GM18873 (cell line): ENCODE measurements around the gene SCCPDH.
"Not testable (repeated sequence)": the region's sequence is repeated elsewhere in the genome, so short reads cannot be mapped to it uniquely, and the experiment has no call there.

ENCODE experiments used
- ATAC-seq: cut with Tn5 transposase; IDR thresholded peaks from one replicate; pipeline ENCODE4 v1.9.1; 2021; ENCODE audit warnings: mild to moderate bottlenecking, moderate library complexity, moderate number of reproducible peaks; ENCODE audit not compliant: unreplicated experiment, low FRiP score

Gene SCCPDH

GRCh38 chr1:246797597-246797996, 73.4 kb downstream of the SCCPDH start:
- no peak for ATAC-seq

- ATAC-seq = no peak
Measured at GRCh38 chr1:246798107-246798506, 73.9 kb downstream of the SCCPDH start.

- ATAC-seq = no peak
Measured at GRCh38 chr1:246798606-246799496, 74.6 kb downstream of the SCCPDH start.

- ATAC-seq = no peak
Measured at GRCh38 chr1:246800356-246800755, 76.1 kb downstream of the SCCPDH start.

- no peak for ATAC-seq
Measured at GRCh38 chr1:246800756-246801155, 76.5 kb downstream of the SCCPDH start.

GRCh38 chr1:246801241-246802020, 77.2 kb downstream of the SCCPDH start:
- ATAC-seq = no peak

GRCh38 chr1:246803373-246803772, 79.2 kb downstream of the SCCPDH start:
- ATAC-seq = no peak

- no peak for ATAC-seq
Measured at GRCh38 chr1:246803883-246804282, 79.7 kb downstream of the SCCPDH start.

- no peak for ATAC-seq
Measured at GRCh38 chr1:246805135-246805716, 81.0 kb downstream of the SCCPDH start.

GRCh38 chr1:246809473-246809872, 85.3 kb downstream of the SCCPDH start:
- ATAC-seq = no peak

GRCh38 chr1:246811985-246812384, 87.8 kb downstream of the SCCPDH start:
- no peak for ATAC-seq

- ATAC-seq = not testable (repeated sequence)
Measured at GRCh38 chr1:246813325-246813724, 89.1 kb downstream of the SCCPDH start.

- no peak for ATAC-seq
Measured at GRCh38 chr1:246814890-246815289, 90.7 kb downstream of the SCCPDH start.

GRCh38 chr1:246815693-246816270, 91.6 kb downstream of the SCCPDH start:
- ATAC-seq = no peak
